Keratinocyte (primary cell): ENCODE measurements around the gene PRKCE. TPM values are rescaled to one million over a fixed set of nuclear protein-coding genes. Genes with fewer than 3 reads are reported as not detected.

Experiments
- DNase-seq: peaks from one replicate; pipeline ENCODE4 v3.0.0-alpha.2; 2011; ENCODE audit warnings: low read depth, missing footprints, low spot score
- FAIRE-seq: peaks from 2 replicates; lab custom pipeline; 2011; peaks lifted over from hg19 to GRCh38; lab: Jason Lieb, UNC
- H2AFZ ChIP-seq: 2 replicates; pipeline ENCODE4 v1.6.0; 2012; ENCODE audit warnings: low read length, control low read depth, inconsistent platforms; ENCODE audit not compliant: control insufficient read depth
- H3K27ac ChIP-seq: 2 replicates; pipeline ENCODE4 v1.5.1; 2011; ENCODE audit warnings: low read length; ENCODE audit not compliant: control insufficient read depth, insufficient read depth
- H3K27me3 ChIP-seq: 3 replicates; pipeline ENCODE4 v1.6.0; 2011; ENCODE audit warnings: low read length; ENCODE audit not compliant: control insufficient read depth, insufficient read depth; ENCODE audit errors: extremely low read depth
- H3K36me3 ChIP-seq, 2 experiments: 2 replicates in 1 of 2; 3 replicates in 1 of 2; pipeline ENCODE4 v1.5.1; 2011; ENCODE audit warnings: low read length in 2 of 2, mild to moderate bottlenecking in 1 of 2; ENCODE audit not compliant: control insufficient read depth in 2 of 2, insufficient read depth in 2 of 2; ENCODE audit errors: extremely low read depth in 1 of 2
- H3K4me1 ChIP-seq: 3 replicates; pipeline ENCODE4 v1.5.1; 2011; ENCODE audit warnings: low read length; ENCODE audit not compliant: control insufficient read depth, insufficient read depth; ENCODE audit errors: extremely low read depth
- H3K4me2 ChIP-seq: 3 replicates; pipeline ENCODE4 v1.6.0; 2011; ENCODE audit warnings: low read depth, low read length; ENCODE audit not compliant: control insufficient read depth, insufficient read depth; ENCODE audit errors: extremely low read depth
- H3K4me3 ChIP-seq, 3 experiments: fragments of 200-600 bp in 1 of 3; sonication (generic) in 1 of 3; 2 replicates in 2 of 3; 3 replicates in 1 of 3; pipeline ENCODE4 v1.5.1; 2011 to 2016; ENCODE audit warnings: low read length in 3 of 3, mild to moderate bottlenecking in 3 of 3, control low read depth in 2 of 3, inconsistent platforms in 1 of 3, low read depth in 1 of 3, mixed read lengths in 1 of 3, mixed run types in 1 of 3, moderate library complexity in 1 of 3; ENCODE audit not compliant: control insufficient read depth in 2 of 3, insufficient read depth in 2 of 3; ENCODE audit errors: extremely low read depth in 1 of 3
- H3K79me2 ChIP-seq: 2 replicates; pipeline ENCODE4 v1.6.0; 2012; ENCODE audit warnings: low read length; ENCODE audit not compliant: control insufficient read depth, insufficient read depth
- H3K9ac ChIP-seq: 3 replicates; pipeline ENCODE4 v1.6.0; 2011; ENCODE audit warnings: low read length; ENCODE audit not compliant: control insufficient read depth, insufficient read depth; ENCODE audit errors: extremely low read depth
- H3K9me1 ChIP-seq: 3 replicates; pipeline ENCODE4 v1.6.0; 2011; ENCODE audit warnings: low read length; ENCODE audit not compliant: control insufficient read depth, insufficient read depth; ENCODE audit errors: extremely low read depth
- H3K9me3 ChIP-seq: 2 replicates; pipeline ENCODE4 v1.5.1; 2012; ENCODE audit warnings: low read depth, low read length; ENCODE audit not compliant: control insufficient read depth
- H4K20me1 ChIP-seq: 3 replicates; pipeline ENCODE4 v1.6.0; 2011; ENCODE audit warnings: low read length; ENCODE audit not compliant: control insufficient read depth, insufficient read depth; ENCODE audit errors: extremely low read depth
- EZH2 ChIP-seq: IDR thresholded peaks from one replicate; pipeline ENCODE4 v1.6.1; 2012; ENCODE audit warnings: inconsistent platforms, mild to moderate bottlenecking, low read length, moderate library complexity
- dilution Hi-C: fragments of 300-500 bp; cut with MboI; formaldehyde crosslinking; loops from one replicate; pipeline ENCODE4 v1.7.0; 2020; ENCODE audit warnings: low sequenced_read_pairs; ENCODE audit not compliant: extremely low pct_ligation_motif_present
- polyA plus RNA-seq, 5 experiments: library from polyadenylated mRNA; depleted of rRNA in 3 of 5; stranded (reverse) in 3 of 5; stranded (forward) in 1 of 5; unstranded in 1 of 5; fragments of >200 nt; gene quantifications; 1 replicate in 1 of 5; 2 replicates in 3 of 5; 3 replicates in 1 of 5; pipeline versions ENCODE4 v1.2.1 to v1.2.3, GENCODE V29; 2011 to 2012; ENCODE audit warnings: missing spikeins in 2 of 5, low read depth in 1 of 5, low replicate concordance in 1 of 5
- TF ChIP-seq, protein P1 (sequence below), 3 experiments: IDR thresholded peaks in 1 of 3; conservative IDR thresholded peaks in 1 of 3; optimal IDR thresholded peaks in 1 of 3; 2 replicates in 2 of 3; 3 replicates in 1 of 3; pipeline versions ENCODE3 to v1.5.1; 2011; ENCODE audit warnings: low read length in 3 of 3, mild to moderate bottlenecking in 3 of 3, moderate library complexity in 2 of 3, control low read depth in 1 of 3, inconsistent platforms in 1 of 3; ENCODE audit not compliant: insufficient read depth in 2 of 3; ENCODE audit errors: extremely low read depth in 1 of 3

Gene PRKCE
- polyA plus RNA-seq, 1 donor (not counting 4 experiments of a cell fraction or from before 2014, with no cell fraction given), result 2.0 TPM

DNA sequence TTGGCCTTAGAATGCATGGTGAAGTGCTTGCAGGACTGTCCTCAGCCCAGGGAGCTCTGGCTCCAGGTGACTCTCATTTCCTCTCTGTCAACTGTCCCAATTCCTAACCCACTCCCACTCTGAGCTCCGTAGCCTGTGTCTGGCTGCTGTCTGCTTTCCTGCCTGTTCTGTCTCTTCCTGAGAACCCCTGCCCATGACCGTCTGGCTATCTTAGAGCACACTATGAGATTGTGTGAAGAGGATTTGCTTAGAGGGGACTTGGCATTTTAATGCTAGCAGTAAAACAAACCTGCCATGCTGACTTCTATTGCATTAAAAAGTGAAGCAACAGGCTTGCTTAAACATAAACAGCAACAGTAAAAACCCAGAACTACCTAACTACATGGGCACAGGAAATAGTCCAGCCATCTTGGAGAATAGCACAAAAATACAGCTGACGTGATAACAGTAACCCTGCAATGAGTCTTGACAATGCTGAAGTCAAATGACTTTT, 234.7 kb downstream of the PRKCE start:
- DNase-seq (no peak), FAIRE-seq (no peak)
- Histone ChIP-seq H3K27me3 (no peaks in the 10 kb centered on the region), H3K4me3 (no peak overlapping the region), H3K36me3 (no peaks in the 10 kb centered on the region), H3K9ac (no peak overlapping the region), H4K20me1 (no peaks in the 10 kb centered on the region), H3K4me2 (no peak overlapping the region), H3K27ac (no peak overlapping the region), H3K4me1 (no peaks in the 10 kb centered on the region), H2AFZ (no peak overlapping the region), H3K79me2 (no peaks in the 10 kb centered on the region), H3K9me1 (no peaks in the 10 kb centered on the region), H3K9me3 (no peaks in the 10 kb centered on the region)
- dilution Hi-C loops, result no loop called here
- TF ChIP-seq, protein P1, sequence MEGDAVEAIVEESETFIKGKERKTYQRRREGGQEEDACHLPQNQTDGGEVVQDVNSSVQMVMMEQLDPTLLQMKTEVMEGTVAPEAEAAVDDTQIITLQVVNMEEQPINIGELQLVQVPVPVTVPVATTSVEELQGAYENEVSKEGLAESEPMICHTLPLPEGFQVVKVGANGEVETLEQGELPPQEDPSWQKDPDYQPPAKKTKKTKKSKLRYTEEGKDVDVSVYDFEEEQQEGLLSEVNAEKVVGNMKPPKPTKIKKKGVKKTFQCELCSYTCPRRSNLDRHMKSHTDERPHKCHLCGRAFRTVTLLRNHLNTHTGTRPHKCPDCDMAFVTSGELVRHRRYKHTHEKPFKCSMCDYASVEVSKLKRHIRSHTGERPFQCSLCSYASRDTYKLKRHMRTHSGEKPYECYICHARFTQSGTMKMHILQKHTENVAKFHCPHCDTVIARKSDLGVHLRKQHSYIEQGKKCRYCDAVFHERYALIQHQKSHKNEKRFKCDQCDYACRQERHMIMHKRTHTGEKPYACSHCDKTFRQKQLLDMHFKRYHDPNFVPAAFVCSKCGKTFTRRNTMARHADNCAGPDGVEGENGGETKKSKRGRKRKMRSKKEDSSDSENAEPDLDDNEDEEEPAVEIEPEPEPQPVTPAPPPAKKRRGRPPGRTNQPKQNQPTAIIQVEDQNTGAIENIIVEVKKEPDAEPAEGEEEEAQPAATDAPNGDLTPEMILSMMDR (optimal IDR thresholded peaks at IDR 0.05 in 1 of 3, IDR thresholded peaks at IDR 0.05 in 1 of 3, conservative IDR thresholded peaks at IDR 0.05 in 1 of 3; ENCODE audit: extremely low read depth in 1 of 3, insufficient read depth in 2 of 3, low read length in 3 of 3), result no peak
- no peak for TF ChIP-seq EZH2

DNA sequence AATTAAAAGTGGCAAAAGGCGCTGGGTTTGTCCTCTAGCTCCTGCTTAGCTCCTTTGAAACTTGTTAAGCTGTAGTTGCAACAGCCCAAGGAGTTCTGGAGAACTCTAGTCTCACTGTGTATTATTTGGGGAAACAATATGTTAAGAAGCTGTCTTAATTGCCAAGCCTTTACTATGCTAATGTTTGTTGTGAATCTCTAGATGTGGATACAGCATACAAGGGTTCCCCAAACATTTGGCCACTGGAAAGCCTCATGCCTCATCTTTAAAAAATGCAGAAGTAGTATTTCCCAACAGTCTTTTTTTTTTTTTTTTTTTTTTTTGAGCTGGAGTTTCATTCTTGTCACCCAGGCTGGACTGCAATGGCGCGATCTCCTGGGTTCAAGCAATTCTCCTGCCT, 236.7 kb downstream of the PRKCE start:
- H3K27ac ChIP-seq, result no peak overlapping the region
- no peaks in the 10 kb centered on the region for H3K9me3 ChIP-seq
- no peak overlapping the region for H3K4me2 ChIP-seq
- H3K79me2 ChIP-seq, result no peaks in the 10 kb centered on the region
- H2AFZ ChIP-seq, result no peak overlapping the region
- no peak overlapping the region for H3K4me3 ChIP-seq
- H3K9ac ChIP-seq, result no peak overlapping the region
- TF ChIP-seq, protein P1 (optimal IDR thresholded peaks at IDR 0.05 in 1 of 3, IDR thresholded peaks at IDR 0.05 in 1 of 3, conservative IDR thresholded peaks at IDR 0.05 in 1 of 3; ENCODE audit: extremely low read depth in 1 of 3, insufficient read depth in 2 of 3, low read length in 3 of 3), result no peak
- TF ChIP-seq EZH2, result no peak
- H4K20me1 ChIP-seq, result no peaks in the 10 kb centered on the region
- H3K9me1 ChIP-seq, result no peaks in the 10 kb centered on the region
- dilution Hi-C loops, result no loop called here
- DNase-seq (no peak), FAIRE-seq (no peak)
- no peaks in the 10 kb centered on the region for H3K4me1 ChIP-seq
- H3K27me3 ChIP-seq, result no peaks in the 10 kb centered on the region
- H3K36me3 ChIP-seq, result no peaks in the 10 kb centered on the region
